ENCODE measurements around the gene GPRC5D. TPM values are rescaled to one million over a fixed set of nuclear protein-coding genes. Genes with fewer than 3 reads are reported as not detected.

The GPRC5D gene
- total and polyA plus RNA-seq, 2 donors = 0.05 TPM; not detected in 1

- H3K27ac ChIP-seq (ENCODE audit: low read depth in 1 of 2, low read length in 1 of 2) = no peak overlapping the region
- no peak for DNase-seq (ENCODE audit: low read depth in 6 of 9, low spot score in 9 of 9)
- no peaks in the 10 kb centered on the region for H3K9me3 ChIP-seq (ENCODE audit: control insufficient read depth in 2 of 2, insufficient read depth in 1 of 2, low read length in 1 of 2)
- H3K4me1 ChIP-seq (ENCODE audit: control insufficient read depth in 2 of 2, insufficient read depth in 2 of 2, low read length in 2 of 2) = no peaks in the 10 kb centered on the region
- H3K4me3 ChIP-seq (ENCODE audit: low read length in 2 of 2) = no peak overlapping the region
- peaks cover 0 to 3% of the 10 kb centered on the region in 2 donors for H3K27me3 ChIP-seq (ENCODE audit: control insufficient read depth in 2 of 2, insufficient read depth in 1 of 2, low read length in 1 of 2)
- no peaks in the 10 kb centered on the region for H3K36me3 ChIP-seq (ENCODE audit: control insufficient read depth in 2 of 2, insufficient read depth in 2 of 2, low read length in 1 of 2)
- 94% methylated on average over 7 of the region's 7 CpGs for WGBS
Observed at GRCh38 chr12:12946686-12947355, 5.1 kb downstream of the GPRC5D start.

GRCh38 chr12:12945591-12945990 lies 6.4 kb downstream of the GPRC5D start:
- H3K36me3 ChIP-seq (ENCODE audit: control insufficient read depth in 2 of 2, insufficient read depth in 2 of 2, low read length in 1 of 2) = no peaks in the 10 kb centered on the region
- DNase-seq (ENCODE audit: low read depth in 6 of 9, low spot score in 9 of 9) = no peak

GRCh38 chr12:12943586-12944260 lies 8.2 kb downstream of the GPRC5D start:
- 96% methylated on average over 8 of the region's 8 CpGs for WGBS
- DNase-seq (ENCODE audit: low read depth in 6 of 9, low spot score in 9 of 9) = no peak
- no peak overlapping the region for H3K4me3 ChIP-seq (ENCODE audit: low read length in 2 of 2)
- no peaks in the 10 kb centered on the region for H3K36me3 ChIP-seq (ENCODE audit: control insufficient read depth in 2 of 2, insufficient read depth in 2 of 2, low read length in 1 of 2)
- no peaks in the 10 kb centered on the region for H3K27me3 ChIP-seq (ENCODE audit: control insufficient read depth in 2 of 2, insufficient read depth in 1 of 2, low read length in 1 of 2)
- H3K4me1 ChIP-seq (ENCODE audit: control insufficient read depth in 2 of 2, insufficient read depth in 2 of 2, low read length in 2 of 2) = no peaks in the 10 kb centered on the region
- no peaks in the 10 kb centered on the region for H3K9me3 ChIP-seq (ENCODE audit: control insufficient read depth in 2 of 2, insufficient read depth in 1 of 2, low read length in 1 of 2)
- H3K27ac ChIP-seq (ENCODE audit: low read depth in 1 of 2, low read length in 1 of 2) = no peak overlapping the region

More at GRCh38 chr12:12945591-12945990, 6.4 kb downstream of the GPRC5D start:
- no peaks in the 10 kb centered on the region for H3K4me1 ChIP-seq (ENCODE audit: control insufficient read depth in 2 of 2, insufficient read depth in 2 of 2, low read length in 2 of 2)
- H3K9me3 ChIP-seq (ENCODE audit: control insufficient read depth in 2 of 2, insufficient read depth in 1 of 2, low read length in 1 of 2) = no peaks in the 10 kb centered on the region
- peaks cover 0 to 3% of the 10 kb centered on the region in 2 donors for H3K27me3 ChIP-seq (ENCODE audit: control insufficient read depth in 2 of 2, insufficient read depth in 1 of 2, low read length in 1 of 2)
- H3K4me3 ChIP-seq (ENCODE audit: low read length in 2 of 2) = no peak overlapping the region
- no peak overlapping the region for H3K27ac ChIP-seq (ENCODE audit: low read depth in 1 of 2, low read length in 1 of 2)

- Histone ChIP-seq H3K27ac (ENCODE audit: low read depth in 1 of 2, low read length in 1 of 2) (no peak overlapping the region), H3K4me1 (ENCODE audit: control insufficient read depth in 2 of 2, insufficient read depth in 2 of 2, low read length in 2 of 2) (no peaks in the 10 kb centered on the region), H3K27me3 (ENCODE audit: control insufficient read depth in 2 of 2, insufficient read depth in 1 of 2, low read length in 1 of 2) (no peaks in the 10 kb centered on the region), H3K4me3 (ENCODE audit: low read length in 2 of 2) (no peak overlapping the region), H3K36me3 (ENCODE audit: control insufficient read depth in 2 of 2, insufficient read depth in 2 of 2, low read length in 1 of 2) (no peaks in the 10 kb centered on the region), H3K9me3 (ENCODE audit: control insufficient read depth in 2 of 2, insufficient read depth in 1 of 2, low read length in 1 of 2) (no peaks in the 10 kb centered on the region)
- no peak for DNase-seq (ENCODE audit: low read depth in 6 of 9, low spot score in 9 of 9)
- 96% methylated on average over 10 of the region's 10 CpGs for WGBS
Observed at GRCh38 chr12:12941450-12942350, 10.3 kb downstream of the GPRC5D start.

- DNase-seq (ENCODE audit: low read depth in 6 of 9, low spot score in 9 of 9) = no peak
- H3K36me3 ChIP-seq (ENCODE audit: control insufficient read depth in 2 of 2, insufficient read depth in 2 of 2, low read length in 1 of 2) = no peaks in the 10 kb centered on the region
Observed at GRCh38 chr12:12939888-12940287, 12.1 kb downstream of the GPRC5D start.

GRCh38 chr12:12938541-12938940 lies 13.4 kb downstream of the GPRC5D start:
- no peak for DNase-seq (ENCODE audit: low read depth in 6 of 9, low spot score in 9 of 9)
- WGBS = 91% methylated on average over 5 of the region's 5 CpGs
- Histone ChIP-seq H3K27me3 (ENCODE audit: control insufficient read depth in 2 of 2, insufficient read depth in 1 of 2, low read length in 1 of 2) (no peaks in the 10 kb centered on the region), H3K27ac (ENCODE audit: low read depth in 1 of 2, low read length in 1 of 2) (no peak overlapping the region), H3K4me1 (ENCODE audit: control insufficient read depth in 2 of 2, insufficient read depth in 2 of 2, low read length in 2 of 2) (no peaks in the 10 kb centered on the region), H3K36me3 (ENCODE audit: control insufficient read depth in 2 of 2, insufficient read depth in 2 of 2, low read length in 1 of 2) (no peaks in the 10 kb centered on the region), H3K9me3 (ENCODE audit: control insufficient read depth in 2 of 2, insufficient read depth in 1 of 2, low read length in 1 of 2) (no peaks in the 10 kb centered on the region), H3K4me3 (ENCODE audit: low read length in 2 of 2) (no peak overlapping the region)

More at GRCh38 chr12:12939888-12940287, 12.1 kb downstream of the GPRC5D start:
- H3K27ac ChIP-seq (ENCODE audit: low read depth in 1 of 2, low read length in 1 of 2) = no peak overlapping the region
- 87% methylated on average over 1 of the region's 1 CpG for WGBS
- H3K27me3 ChIP-seq (ENCODE audit: control insufficient read depth in 2 of 2, insufficient read depth in 1 of 2, low read length in 1 of 2) = no peaks in the 10 kb centered on the region
- no peak overlapping the region for H3K4me3 ChIP-seq (ENCODE audit: low read length in 2 of 2)
- H3K9me3 ChIP-seq (ENCODE audit: control insufficient read depth in 2 of 2, insufficient read depth in 1 of 2, low read length in 1 of 2) = no peaks in the 10 kb centered on the region
- H3K4me1 ChIP-seq (ENCODE audit: control insufficient read depth in 2 of 2, insufficient read depth in 2 of 2, low read length in 2 of 2) = no peaks in the 10 kb centered on the region

- H3K27ac ChIP-seq (ENCODE audit: low read depth in 1 of 2, low read length in 1 of 2) = no peak overlapping the region
- no peak overlapping the region for H3K4me3 ChIP-seq (ENCODE audit: low read length in 2 of 2)
- H3K9me3 ChIP-seq (ENCODE audit: control insufficient read depth in 2 of 2, insufficient read depth in 1 of 2, low read length in 1 of 2) = no peaks in the 10 kb centered on the region
- no peaks in the 10 kb centered on the region for H3K36me3 ChIP-seq (ENCODE audit: control insufficient read depth in 2 of 2, insufficient read depth in 2 of 2, low read length in 1 of 2)
- no peaks in the 10 kb centered on the region for H3K4me1 ChIP-seq (ENCODE audit: control insufficient read depth in 2 of 2, insufficient read depth in 2 of 2, low read length in 2 of 2)
- H3K27me3 ChIP-seq (ENCODE audit: control insufficient read depth in 2 of 2, insufficient read depth in 1 of 2, low read length in 1 of 2) = no peaks in the 10 kb centered on the region
- DNase-seq (ENCODE audit: low read depth in 6 of 9, low spot score in 9 of 9) = no peak
- 98% methylated on average over 11 of the region's 11 CpGs for WGBS
Observed at GRCh38 chr12:12936983-12937491, 14.9 kb downstream of the GPRC5D start.

DNA sequence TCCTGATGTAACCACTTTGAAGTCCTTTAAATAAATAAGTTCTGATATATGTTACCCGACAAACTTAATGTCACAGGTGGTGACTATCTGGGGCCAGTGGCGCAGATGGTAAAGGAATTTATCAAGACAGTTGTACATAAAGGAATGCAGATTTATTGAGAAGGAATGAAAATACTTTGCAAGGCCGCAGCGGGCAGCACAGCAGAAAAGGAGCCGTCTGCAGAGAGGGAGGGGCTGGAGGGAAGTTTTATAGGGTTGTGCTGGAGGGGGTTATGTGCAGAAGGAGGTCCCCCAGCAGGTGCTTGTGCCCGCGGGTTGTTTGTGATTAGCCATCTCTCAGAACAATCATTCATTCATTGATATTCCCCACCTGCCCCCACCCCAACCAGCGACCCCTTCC lies 17.4 kb downstream of the GPRC5D start:
- Histone ChIP-seq H3K9me3 (ENCODE audit: control insufficient read depth in 2 of 2, insufficient read depth in 1 of 2, low read length in 1 of 2) (no peaks in the 10 kb centered on the region), H3K27me3 (ENCODE audit: control insufficient read depth in 2 of 2, insufficient read depth in 1 of 2, low read length in 1 of 2) (no peaks in the 10 kb centered on the region), H3K36me3 (ENCODE audit: control insufficient read depth in 2 of 2, insufficient read depth in 2 of 2, low read length in 1 of 2) (no peaks in the 10 kb centered on the region), H3K4me3 (ENCODE audit: low read length in 2 of 2) (no peak overlapping the region), H3K4me1 (ENCODE audit: control insufficient read depth in 2 of 2, insufficient read depth in 2 of 2, low read length in 2 of 2) (no peaks in the 10 kb centered on the region), H3K27ac (ENCODE audit: low read depth in 1 of 2, low read length in 1 of 2) (no peak overlapping the region)
- DNase-seq (ENCODE audit: low read depth in 6 of 9, low spot score in 9 of 9) = no peak
- WGBS = 95% methylated on average over 8 of the region's 8 CpGs

DNA sequence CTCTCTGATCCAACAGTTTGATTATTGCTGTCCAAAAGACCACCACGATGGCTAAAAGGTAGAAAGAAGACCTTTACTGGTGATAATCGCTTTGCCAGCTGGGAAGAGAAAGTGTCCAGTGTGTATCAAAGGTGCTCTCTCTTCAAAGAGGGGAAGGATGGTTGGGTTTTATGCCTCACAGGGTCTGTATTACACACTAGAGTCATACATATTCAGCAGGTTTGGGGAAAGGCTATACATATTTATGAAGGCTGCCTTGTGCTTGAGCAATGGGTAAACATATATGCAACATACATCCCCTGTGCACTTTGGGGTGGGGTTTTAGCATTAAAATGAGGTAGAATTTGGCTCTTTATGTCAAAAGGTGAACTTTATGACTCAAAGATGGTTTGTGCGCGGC lies 18.2 kb downstream of the GPRC5D start:
- Histone ChIP-seq H3K36me3 (ENCODE audit: control insufficient read depth in 2 of 2, insufficient read depth in 2 of 2, low read length in 1 of 2) (no peaks in the 10 kb centered on the region), H3K4me1 (ENCODE audit: control insufficient read depth in 2 of 2, insufficient read depth in 2 of 2, low read length in 2 of 2) (no peaks in the 10 kb centered on the region), H3K27ac (ENCODE audit: low read depth in 1 of 2, low read length in 1 of 2) (no peak overlapping the region), H3K9me3 (ENCODE audit: control insufficient read depth in 2 of 2, insufficient read depth in 1 of 2, low read length in 1 of 2) (no peaks in the 10 kb centered on the region), H3K4me3 (ENCODE audit: low read length in 2 of 2) (no peak overlapping the region), H3K27me3 (ENCODE audit: control insufficient read depth in 2 of 2, insufficient read depth in 1 of 2, low read length in 1 of 2) (no peaks in the 10 kb centered on the region)
- WGBS = 97% methylated on average over 4 of the region's 4 CpGs
- DNase-seq (ENCODE audit: low read depth in 6 of 9, low spot score in 9 of 9) = no peak
